ENCODE results near the gene CATSPERD. TPM values are rescaled to one million over a fixed set of nuclear protein-coding genes. Genes with fewer than 3 reads are reported as not detected.

The CATSPERD gene
- total and polyA plus RNA-seq, 9 of the 15 experiments (the other 6 are each of a cell fraction or from before 2014, with no cell fraction given) = not detected

- H3K4me3 ChIP-seq = no peak overlapping the region
- no peaks in the 10 kb centered on the region for H3K79me2 ChIP-seq (ENCODE audit: control insufficient read depth, insufficient read depth, low read length)
- WGBS (ENCODE audit: insufficient coverage, low coverage, missing lambda C conversion rate) = 37% methylated on average over 6 of the region's 6 CpGs
- H3K27ac ChIP-seq (ENCODE audit: extremely low read depth, low read depth, low read length) = no peak overlapping the region
- DNase-seq (ENCODE audit: extremely low read depth in 1 of 4, low spot score in 3 of 4) (no peak), ATAC-seq (no peak), FAIRE-seq (no peak)
- no TSS peak for BruUV-seq (replicated peaks)
- H4K20me1 ChIP-seq (replicated peaks; ENCODE audit: control insufficient read depth, insufficient read depth, low read length) = no peaks in the 10 kb centered on the region
- H3K9me3 ChIP-seq (replicated peaks; ENCODE audit: control insufficient read depth, insufficient read depth, low read depth, low read length) = no peaks in the 10 kb centered on the region
- H3K9me1 ChIP-seq (ENCODE audit: control insufficient read depth, insufficient read depth, low read length) = no peaks in the 10 kb centered on the region
- CTCF ChIA-PET (ENCODE audit: low intra/inter-chr PET ratio) = interaction anchor here (0.5 kb wide), 1 partner anchor 47 kb away, joined by 3 read pairs; no protein-coding TSS in a partner anchor
- no peak overlapping the region for H3K4me2 ChIP-seq (ENCODE audit: insufficient read depth, low read length)
- POLR2A ChIA-PET = interaction anchor here (0.6 kb wide), 1 partner anchor 45 kb away, joined by 4 read pairs; no protein-coding TSS in a partner anchor
- peak; percentile 87 for TF ChIP-seq SMARCA5 (IDR thresholded peaks at IDR 0.05)
- TF ChIP-seq GTF3C2 (IDR thresholded peaks at IDR 0.05; ENCODE audit: borderline replicate concordance, extremely low read depth, insufficient read length) = no peak
- no peak for TF ChIP-seq CEBPB (tag; IDR thresholded peaks at IDR 0.05)
- 0 out of 2 replicates have a peak, but pooled peaks have one; percentile 52 for TF ChIP-seq PTBP1 (IDR thresholded peaks at IDR 0.05; ENCODE audit: low read depth, low read length)
- TF ChIP-seq KDM1A (IDR thresholded peaks at IDR 0.05) = peak; percentile 50 to 82; a peak in 3 of 4 replicates
- peak; percentile 87 for TF ChIP-seq RBM25 (IDR thresholded peaks at IDR 0.05; ENCODE audit: low read depth, low read length, severe bottlenecking)
- TF ChIP-seq TCF7 (IDR thresholded peaks at IDR 0.05; ENCODE audit: borderline replicate concordance) = no peak
- peak; percentile 94 for TF ChIP-seq BCOR (IDR thresholded peaks at IDR 0.05)
- TF ChIP-seq ADNP (tag; IDR thresholded peaks at IDR 0.05) = peak; percentile 44; the same call in 1 of the 2 replicates
- TF ChIP-seq HMGN3 (IDR thresholded peaks at IDR 0.05; ENCODE audit: borderline replicate concordance, extremely low read depth, insufficient read length, low read depth, low read length) = no peak
- no peak for TF ChIP-seq ZNF445 (CRISPR knock-in tag; IDR thresholded peaks at IDR 0.05; ENCODE audit: low read depth)
- 0 out of 2 replicates have a peak, but pooled peaks have one; percentile 46 for TF ChIP-seq ZKSCAN8 (CRISPR knock-in tag; IDR thresholded peaks at IDR 0.05)
- in situ Hi-C loops (cut with MboI) = no loop called here
- intact Hi-C loops (cut with micrococcal nuclease) = no loop called here
- H2AFZ ChIP-seq (ENCODE audit: low read depth, low read length) = no peak overlapping the region
- H3K9ac ChIP-seq (ENCODE audit: insufficient read depth in 1 of 2, low read depth in 2 of 2, low read length in 2 of 2) = 0 out of 4 replicates have a peak overlapping the region, but pooled peaks of 1 of the 2 experiments have one; percentile 40
- H3K36me3 ChIP-seq (ENCODE audit: control insufficient read depth, insufficient read depth, low read length) = no peaks in the 10 kb centered on the region
- peaks cover 0 to 25% of the 10 kb centered on the region in 2 experiments; a peak in 2 of 5 replicates for H3K4me1 ChIP-seq (replicated peaks in 1 of 2; ENCODE audit: control insufficient read depth in 2 of 2, insufficient read depth in 2 of 2, low read length in 2 of 2)
- no peaks in the 10 kb centered on the region for H3K27me3 ChIP-seq (ENCODE audit: control insufficient read depth in 2 of 2, insufficient read depth in 2 of 2, low read length in 2 of 2)
These were observed 100.3 kb downstream of the CATSPERD start for GRCh38 chr19:5820785-5821184.

Data from K562 (cell line).